NB4 (cell line): ENCODE measurements around the gene BICD2.

Experiments used
- DNase-seq: peaks from one replicate; pipeline ENCODE4 v3.0.0; 2010; ENCODE audit warnings: low read depth
- H3K4me3 ChIP-seq: one replicate; pipeline ENCODE4 v1.5.1; 2011; ENCODE audit warnings: mild to moderate bottlenecking, low read depth, low read length, moderate library complexity
- MYC ChIP-seq: IDR thresholded peaks from 2 replicates; pipeline ENCODE4 v1.6.1; 2011; ENCODE audit warnings: low read depth, low read length
- POLR2A ChIP-seq: IDR thresholded peaks from 2 replicates; pipeline ENCODE4 v1.6.1; 2011; ENCODE audit warnings: mild to moderate bottlenecking; ENCODE audit not compliant: insufficient read length; ENCODE audit errors: extremely low read depth
- TF ChIP-seq, protein P1 (sequence below): IDR thresholded peaks from 2 replicates; pipeline ENCODE4 v1.6.1; 2011; ENCODE audit warnings: low read depth, low read length
- TF ChIP-seq, protein P2 (sequence below): IDR thresholded peaks from one replicate; pipeline ENCODE4 v1.5.1; 2012; ENCODE audit warnings: low read depth, low read length

Gene BICD2

DNA sequence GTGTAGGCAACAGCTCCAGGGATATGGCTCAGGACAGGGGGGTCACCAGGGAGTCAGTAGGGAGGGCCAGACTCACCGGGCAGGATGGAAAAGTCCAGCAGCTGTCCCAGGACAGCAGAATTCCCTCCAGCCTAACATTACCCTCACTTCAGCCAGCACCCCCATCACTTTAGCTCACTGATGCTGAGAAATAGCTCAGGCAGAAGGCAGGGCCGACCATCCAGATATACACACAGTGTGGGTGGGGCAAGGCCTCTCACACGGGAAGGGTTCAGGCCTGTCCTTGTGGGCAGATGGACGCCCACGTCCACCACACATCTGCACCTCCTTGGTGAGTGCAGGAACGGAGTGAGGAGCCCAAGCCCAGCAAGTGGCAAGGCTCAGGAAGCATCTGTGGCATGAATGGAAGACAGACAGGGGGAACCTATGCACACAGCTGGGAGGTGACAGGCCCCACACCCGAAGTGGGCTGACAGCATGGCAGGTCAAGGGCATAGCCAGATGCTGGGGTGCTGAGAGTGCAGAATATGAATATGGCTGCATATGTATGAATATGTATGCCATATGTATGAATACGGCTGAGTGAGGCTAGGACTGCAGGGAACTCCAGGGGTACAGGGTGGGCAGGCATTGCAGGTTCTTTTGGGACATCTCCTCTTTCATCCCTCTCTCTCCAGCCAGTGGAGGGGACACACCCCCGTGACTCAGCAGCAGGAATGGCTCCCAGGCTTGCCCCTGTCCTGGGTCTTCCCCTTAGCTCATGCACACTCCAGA is 17.0 kb downstream of the BICD2 start:
- no peak overlapping the region for H3K4me3 ChIP-seq
- TF ChIP-seq MYC = no peak
- TF ChIP-seq, protein P1, sequence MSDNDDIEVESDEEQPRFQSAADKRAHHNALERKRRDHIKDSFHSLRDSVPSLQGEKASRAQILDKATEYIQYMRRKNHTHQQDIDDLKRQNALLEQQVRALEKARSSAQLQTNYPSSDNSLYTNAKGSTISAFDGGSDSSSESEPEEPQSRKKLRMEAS = no peak
- TF ChIP-seq, protein P2, sequence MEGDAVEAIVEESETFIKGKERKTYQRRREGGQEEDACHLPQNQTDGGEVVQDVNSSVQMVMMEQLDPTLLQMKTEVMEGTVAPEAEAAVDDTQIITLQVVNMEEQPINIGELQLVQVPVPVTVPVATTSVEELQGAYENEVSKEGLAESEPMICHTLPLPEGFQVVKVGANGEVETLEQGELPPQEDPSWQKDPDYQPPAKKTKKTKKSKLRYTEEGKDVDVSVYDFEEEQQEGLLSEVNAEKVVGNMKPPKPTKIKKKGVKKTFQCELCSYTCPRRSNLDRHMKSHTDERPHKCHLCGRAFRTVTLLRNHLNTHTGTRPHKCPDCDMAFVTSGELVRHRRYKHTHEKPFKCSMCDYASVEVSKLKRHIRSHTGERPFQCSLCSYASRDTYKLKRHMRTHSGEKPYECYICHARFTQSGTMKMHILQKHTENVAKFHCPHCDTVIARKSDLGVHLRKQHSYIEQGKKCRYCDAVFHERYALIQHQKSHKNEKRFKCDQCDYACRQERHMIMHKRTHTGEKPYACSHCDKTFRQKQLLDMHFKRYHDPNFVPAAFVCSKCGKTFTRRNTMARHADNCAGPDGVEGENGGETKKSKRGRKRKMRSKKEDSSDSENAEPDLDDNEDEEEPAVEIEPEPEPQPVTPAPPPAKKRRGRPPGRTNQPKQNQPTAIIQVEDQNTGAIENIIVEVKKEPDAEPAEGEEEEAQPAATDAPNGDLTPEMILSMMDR = no peak
- no peak for TF ChIP-seq POLR2A
- no peak for DNase-seq

DNA sequence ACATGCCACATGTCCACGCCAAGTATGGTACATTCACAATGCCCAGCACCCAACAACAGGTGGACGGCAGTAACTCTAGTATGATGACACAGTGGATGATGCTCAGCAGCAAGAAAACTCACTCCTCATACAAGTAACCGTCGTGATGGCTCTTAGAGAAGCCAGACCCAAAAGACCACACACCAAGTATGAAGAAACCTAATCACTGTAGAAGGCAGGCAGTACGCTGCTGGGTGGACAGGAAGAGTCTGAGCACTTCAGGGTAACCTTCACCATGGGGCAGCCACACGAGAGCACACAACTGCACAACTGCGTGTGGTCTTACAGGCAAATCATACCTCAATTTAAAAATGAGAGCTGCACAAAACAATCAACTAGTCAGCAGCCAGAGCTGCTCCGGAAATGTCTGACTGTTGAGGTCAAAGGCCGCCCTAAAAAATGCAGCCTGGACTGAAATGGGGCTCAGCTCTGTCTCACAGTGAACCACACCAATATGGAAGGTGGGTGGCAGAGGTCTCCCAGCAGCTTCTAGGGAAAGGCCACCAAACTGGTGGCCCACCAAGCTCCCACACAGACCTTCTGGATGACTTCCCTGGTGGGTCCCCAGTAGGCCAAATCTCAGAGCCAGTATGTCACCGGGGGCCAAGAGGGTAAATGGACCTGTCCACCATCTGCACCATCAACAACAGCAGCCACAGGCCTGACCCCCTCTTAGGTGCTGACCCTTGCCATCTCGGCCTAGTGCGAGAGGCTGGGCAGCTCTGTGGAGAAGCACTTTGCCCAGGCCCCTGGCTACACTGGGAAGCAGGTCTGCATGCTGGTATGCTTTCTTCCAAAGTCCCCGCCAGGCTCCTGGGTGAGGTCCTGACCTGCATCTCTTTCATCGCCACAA is 17.8 kb downstream of the BICD2 start:
- no peak overlapping the region for H3K4me3 ChIP-seq
- no peak for DNase-seq
- TF ChIP-seq, protein P1 = no peak
- TF ChIP-seq MYC = no peak
- no peak for TF ChIP-seq POLR2A
- TF ChIP-seq, protein P2 = no peak

DNA sequence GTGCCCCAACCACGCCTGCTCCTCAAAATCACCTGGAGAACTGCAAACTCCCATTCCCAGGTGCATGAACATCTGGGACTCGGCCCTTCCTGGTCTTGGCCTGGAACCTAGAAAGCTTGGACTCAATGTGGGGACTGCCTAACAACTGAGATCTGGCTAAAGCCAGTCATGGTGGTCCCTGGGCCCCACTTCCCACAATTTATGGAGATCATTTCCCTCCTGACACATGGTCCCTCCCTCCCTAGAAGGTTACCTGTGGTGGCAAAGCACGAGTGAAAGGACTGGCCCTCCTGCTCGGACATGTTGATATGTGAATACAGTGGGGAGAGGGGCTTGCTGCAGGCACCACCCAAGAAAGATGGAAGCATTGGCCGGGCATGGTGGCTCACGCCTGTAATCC is 18.8 kb downstream of the BICD2 start:
- no peak for TF ChIP-seq MYC
- TF ChIP-seq POLR2A = no peak
- TF ChIP-seq, protein P1 = no peak
- TF ChIP-seq, protein P2 = no peak
- H3K4me3 ChIP-seq = no peak overlapping the region
- DNase-seq = no peak

DNA sequence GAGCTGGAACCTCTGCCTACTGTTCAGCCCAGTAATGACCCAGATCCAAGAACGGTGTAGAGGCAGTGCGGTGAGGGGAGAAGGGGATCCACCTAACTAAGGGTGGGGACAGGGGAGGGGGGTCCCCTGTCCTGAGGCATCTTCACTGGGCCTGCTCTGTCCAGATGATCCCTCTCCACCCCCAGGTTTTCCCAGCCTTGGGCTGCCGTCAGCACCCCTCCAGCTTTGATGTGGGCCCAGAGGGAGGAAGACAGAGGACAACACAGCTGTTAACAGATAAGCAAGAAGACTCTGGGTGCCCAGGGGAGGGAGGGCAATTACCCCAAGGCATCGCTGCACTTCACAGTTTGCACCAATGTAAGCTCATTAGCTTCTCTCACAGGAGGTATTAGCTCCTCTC is 19.3 kb downstream of the BICD2 start:
- TF ChIP-seq POLR2A (no peak), MYC (no peak)
- TF ChIP-seq, protein P2 = no peak
- TF ChIP-seq, protein P1 = no peak
- no peak for DNase-seq
- H3K4me3 ChIP-seq = no peak overlapping the region

DNA sequence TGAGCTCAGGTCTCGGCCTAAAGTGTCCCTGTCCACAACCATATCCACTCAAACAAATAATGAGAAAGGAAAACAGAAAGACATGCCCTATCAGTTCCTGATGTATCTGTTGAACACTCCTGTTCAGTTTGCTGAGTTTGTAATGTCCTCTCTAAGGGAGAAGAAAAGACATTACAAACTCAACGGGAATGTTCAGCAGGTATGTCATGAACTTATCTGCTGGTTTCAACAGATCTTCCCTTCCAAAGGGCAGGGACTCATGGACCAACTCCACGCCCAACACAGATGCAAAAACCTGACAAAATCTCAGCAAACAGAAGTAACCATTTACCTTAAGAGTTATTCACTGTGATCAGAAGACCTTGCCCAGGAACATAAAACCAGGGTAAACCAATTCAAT is 23.7 kb downstream of the BICD2 start:
- DNase-seq = no peak
- no peak overlapping the region for H3K4me3 ChIP-seq

More for the DNA sequence above, 23.7 kb downstream of the BICD2 start:
- no peak for TF ChIP-seq POLR2A
- TF ChIP-seq, protein P2 = no peak
- TF ChIP-seq MYC = no peak
- TF ChIP-seq, protein P1 = no peak
